ENCODE results near the gene TSSK6.

TSSK6 gene

DNA sequence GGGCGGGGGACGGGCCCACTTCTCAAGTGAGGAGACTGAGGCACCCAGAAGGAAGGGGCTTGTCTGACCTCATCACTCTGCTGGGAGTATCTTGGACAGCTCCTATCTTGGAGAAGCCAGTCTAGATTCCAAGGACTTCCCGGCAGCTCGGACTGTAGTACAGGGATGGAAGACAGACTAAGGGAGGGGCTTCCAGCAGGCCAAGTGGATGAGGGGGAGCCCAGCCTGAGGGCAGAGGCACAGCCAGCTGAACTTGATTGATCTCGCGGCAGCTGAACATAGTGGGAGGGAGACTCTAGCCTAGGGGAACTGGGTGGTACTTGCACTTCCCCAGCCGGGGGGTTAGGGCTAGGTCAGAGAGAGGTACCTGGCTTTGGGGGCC is 23.4 kb upstream of the TSSK6 start:
- Histone ChIP-seq H3K36me3 (ENCODE audit: control insufficient read depth in 5 of 5, insufficient read depth in 5 of 5, low read length in 5 of 5) (peaks cover 0 to 5% (median 3%) of the 10 kb centered on the region in 5 donors), H3K9ac (ENCODE audit: low read length in 5 of 5) (no peak overlapping the region), H3K27ac (ENCODE audit: low read depth, low read length) (no peak overlapping the region), H3K27me3 (ENCODE audit: control insufficient read depth in 5 of 5, insufficient read depth in 4 of 5, low read length in 5 of 5) (peaks cover 23 to 55% (median 52%) of the 10 kb centered on the region in 5 donors), H3K9me3 (ENCODE audit: control insufficient read depth in 5 of 5, low read length in 5 of 5) (no peaks in the 10 kb centered on the region), H3K4me1 (ENCODE audit: control insufficient read depth in 5 of 5, insufficient read depth in 5 of 5, low read length in 5 of 5) (peaks cover 0 to 34% (median 28%) of the 10 kb centered on the region in 5 donors), H3K4me3 (ENCODE audit: low read depth in 1 of 5, low read length in 5 of 5) (no peak overlapping the region)

DNA sequence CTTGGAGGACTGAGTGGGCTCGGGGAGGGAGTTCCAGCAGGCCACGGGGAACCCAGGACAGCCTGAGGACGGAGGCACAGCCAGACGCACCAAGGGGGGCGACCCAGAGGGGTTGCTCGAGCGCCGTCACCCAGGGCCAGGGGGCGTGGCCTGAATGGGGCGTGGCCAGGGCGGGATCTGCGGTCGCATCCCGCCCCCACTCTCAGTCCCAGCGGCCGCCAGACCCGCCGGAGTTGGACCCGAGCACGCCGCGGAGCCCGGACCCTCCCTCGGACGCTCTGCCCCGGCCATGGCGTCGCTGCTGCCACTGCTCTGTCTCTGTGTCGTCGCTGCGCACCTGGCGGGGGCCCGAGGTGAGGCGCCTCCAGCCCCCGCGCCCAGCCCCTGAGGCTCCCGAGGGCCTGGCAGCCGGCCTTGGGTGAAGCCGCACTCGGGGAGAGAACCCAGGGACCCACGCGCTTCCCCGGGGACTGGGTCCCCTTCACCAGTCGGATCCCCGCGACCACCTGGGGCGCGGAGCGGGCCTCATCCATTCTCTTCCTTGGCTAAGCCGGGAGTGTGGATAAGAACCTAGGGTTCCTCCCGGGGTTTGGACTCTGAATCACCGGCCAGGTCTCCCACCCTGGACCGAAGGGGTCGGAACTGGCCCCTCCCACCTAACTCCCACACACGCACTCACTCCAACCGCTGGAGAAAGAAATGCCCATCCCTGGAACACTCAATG is 22.9 kb upstream of the TSSK6 start, which contains the start of gene CILP2:
Gene CILP2 (plus strand): TSS at position 205 of the 724 bp plus-strand sequence. CDS start 85 bp downstream, at position 290.
- H3K27ac ChIP-seq (ENCODE audit: low read depth, low read length), result no peak within 1 kb of the TSS
- peaks cover 23 to 51% (median 48%) of the 10 kb centered on the region in 5 donors for H3K27me3 ChIP-seq (ENCODE audit: control insufficient read depth in 5 of 5, insufficient read depth in 4 of 5, low read length in 5 of 5)
- no peaks in the 10 kb centered on the region for H3K9me3 ChIP-seq (ENCODE audit: control insufficient read depth in 5 of 5, low read length in 5 of 5)
- H3K4me3 ChIP-seq (ENCODE audit: low read depth in 1 of 5, low read length in 5 of 5), result peak within 1 kb of the TSS in 2 of 5 donors; percentile 22 to 55
- no peak within 1 kb of the TSS for H3K9ac ChIP-seq (ENCODE audit: low read length in 5 of 5)
- H3K36me3 ChIP-seq (ENCODE audit: control insufficient read depth in 5 of 5, insufficient read depth in 5 of 5, low read length in 5 of 5), result peaks cover 0 to 5% (median 3%) of the 10 kb centered on the region in 5 donors
- peaks cover 0 to 34% (median 28%) of the 10 kb centered on the region in 5 donors for H3K4me1 ChIP-seq (ENCODE audit: control insufficient read depth in 5 of 5, insufficient read depth in 5 of 5, low read length in 5 of 5)

- Histone ChIP-seq H3K9ac (ENCODE audit: low read length in 5 of 5) (no peak overlapping the region), H3K4me3 (ENCODE audit: low read depth in 1 of 5, low read length in 5 of 5) (peak overlapping the region in 2 of 5 donors; percentile 18 to 55), H3K27me3 (ENCODE audit: control insufficient read depth in 5 of 5, insufficient read depth in 4 of 5, low read length in 5 of 5) (peaks cover 23 to 43% (median 39%) of the 10 kb centered on the region in 5 donors), H3K36me3 (ENCODE audit: control insufficient read depth in 5 of 5, insufficient read depth in 5 of 5, low read length in 5 of 5) (peaks cover 0 to 5% (median 3%) of the 10 kb centered on the region in 5 donors), H3K9me3 (ENCODE audit: control insufficient read depth in 5 of 5, low read length in 5 of 5) (no peaks in the 10 kb centered on the region), H3K27ac (ENCODE audit: low read depth, low read length) (no peak overlapping the region), H3K4me1 (ENCODE audit: control insufficient read depth in 5 of 5, insufficient read depth in 5 of 5, low read length in 5 of 5) (peaks cover 0 to 36% (median 32%) of the 10 kb centered on the region in 5 donors)
These were observed 22.0 kb upstream of the TSSK6 start for GRCh38 chr19:19537075-19538048.

- H3K4me1 ChIP-seq (ENCODE audit: control insufficient read depth in 5 of 5, insufficient read depth in 5 of 5, low read length in 5 of 5), result peaks cover 0 to 32% (median 28%) of the 10 kb centered on the region in 5 donors
- H3K36me3 ChIP-seq (ENCODE audit: control insufficient read depth in 5 of 5, insufficient read depth in 5 of 5, low read length in 5 of 5), result peaks cover 0 to 5% (median 3%) of the 10 kb centered on the region in 5 donors
- peaks cover 10 to 25% (median 21%) of the 10 kb centered on the region in 5 donors for H3K27me3 ChIP-seq (ENCODE audit: control insufficient read depth in 5 of 5, insufficient read depth in 4 of 5, low read length in 5 of 5)
- H3K4me3 ChIP-seq (ENCODE audit: low read depth in 1 of 5, low read length in 5 of 5), result no peak overlapping the region
- no peak overlapping the region for H3K9ac ChIP-seq (ENCODE audit: low read length in 5 of 5)
- H3K27ac ChIP-seq (ENCODE audit: low read depth, low read length), result no peak overlapping the region
- no peaks in the 10 kb centered on the region for H3K9me3 ChIP-seq (ENCODE audit: control insufficient read depth in 5 of 5, low read length in 5 of 5)
These were observed 20.2 kb upstream of the TSSK6 start for GRCh38 chr19:19535311-19536191.

DNA sequence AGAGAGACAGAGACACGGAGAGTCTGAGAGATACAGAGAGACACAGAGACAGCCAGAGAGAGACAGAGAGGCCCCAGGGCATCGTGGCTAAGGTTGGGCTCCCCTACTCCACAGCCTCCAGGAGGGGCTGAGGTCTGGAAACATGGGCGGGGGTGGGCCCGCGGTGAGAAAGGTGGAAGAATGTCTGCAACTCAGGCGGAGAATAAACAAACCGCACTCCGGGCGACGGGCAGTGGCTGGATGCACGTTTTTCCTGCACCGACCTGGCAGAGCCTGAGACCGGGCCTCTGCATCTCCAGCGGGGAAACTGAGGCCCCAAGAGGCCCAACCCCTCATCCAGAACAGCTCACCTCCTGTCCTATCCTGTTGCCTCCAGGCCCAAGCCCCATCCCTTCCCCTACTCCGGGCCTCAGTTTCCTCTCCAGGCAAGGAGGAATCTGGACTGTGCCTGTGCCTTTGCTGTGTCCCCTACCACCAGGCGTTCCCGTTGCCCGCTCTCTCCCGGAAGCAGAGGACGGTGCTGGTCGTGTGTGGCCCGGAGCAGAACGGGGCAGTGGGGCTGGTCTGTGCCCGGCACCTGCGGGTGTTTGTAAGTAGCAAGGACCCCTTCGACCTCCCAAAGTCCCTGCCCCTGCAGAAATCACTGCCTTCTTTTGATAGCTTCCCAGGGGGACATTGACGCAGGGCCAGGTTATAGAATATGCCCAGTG is 19.4 kb upstream of the TSSK6 start:
- Histone ChIP-seq H3K4me3 (ENCODE audit: low read depth in 1 of 5, low read length in 5 of 5) (no peak overlapping the region), H3K9me3 (ENCODE audit: control insufficient read depth in 5 of 5, low read length in 5 of 5) (no peaks in the 10 kb centered on the region), H3K9ac (ENCODE audit: low read length in 5 of 5) (no peak overlapping the region), H3K27me3 (ENCODE audit: control insufficient read depth in 5 of 5, insufficient read depth in 4 of 5, low read length in 5 of 5) (peaks cover 6 to 21% (median 16%) of the 10 kb centered on the region in 5 donors), H3K4me1 (ENCODE audit: control insufficient read depth in 5 of 5, insufficient read depth in 5 of 5, low read length in 5 of 5) (peaks cover 0 to 26% (median 23%) of the 10 kb centered on the region in 5 donors), H3K36me3 (ENCODE audit: control insufficient read depth in 5 of 5, insufficient read depth in 5 of 5, low read length in 5 of 5) (peaks cover 0 to 5% (median 3%) of the 10 kb centered on the region in 5 donors), H3K27ac (ENCODE audit: low read depth, low read length) (no peak overlapping the region)

DNA sequence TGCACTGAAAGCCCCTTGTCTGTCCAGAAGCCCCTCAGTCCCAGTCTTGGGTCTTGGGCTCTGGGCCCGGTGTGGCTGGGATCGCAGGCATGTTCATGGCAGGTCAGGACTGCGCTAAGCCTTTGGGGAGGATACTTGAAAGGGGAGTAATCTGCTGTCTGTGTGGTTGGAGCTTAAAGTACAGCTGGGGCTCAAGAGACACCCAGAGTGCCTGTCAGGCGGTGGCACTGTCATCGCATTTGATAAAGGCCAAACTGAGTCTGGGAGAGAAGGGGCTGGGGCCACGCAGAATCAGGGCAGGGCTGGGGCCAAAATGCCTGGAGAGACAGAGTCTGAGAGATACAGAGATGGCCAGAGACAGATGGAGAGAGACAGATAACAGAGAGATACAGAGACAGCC is 18.5 kb upstream of the TSSK6 start:
- no peaks in the 10 kb centered on the region for H3K9me3 ChIP-seq (ENCODE audit: control insufficient read depth in 5 of 5, low read length in 5 of 5)
- peaks cover 0 to 24% (median 23%) of the 10 kb centered on the region in 5 donors for H3K4me1 ChIP-seq (ENCODE audit: control insufficient read depth in 5 of 5, insufficient read depth in 5 of 5, low read length in 5 of 5)
- peaks cover 0 to 11% (median 8%) of the 10 kb centered on the region in 5 donors for H3K36me3 ChIP-seq (ENCODE audit: control insufficient read depth in 5 of 5, insufficient read depth in 5 of 5, low read length in 5 of 5)
- H3K27ac ChIP-seq (ENCODE audit: low read depth, low read length), result no peak overlapping the region
- H3K4me3 ChIP-seq (ENCODE audit: low read depth in 1 of 5, low read length in 5 of 5), result no peak overlapping the region
- H3K9ac ChIP-seq (ENCODE audit: low read length in 5 of 5), result no peak overlapping the region
- peaks cover 5 to 15% (median 10%) of the 10 kb centered on the region in 5 donors for H3K27me3 ChIP-seq (ENCODE audit: control insufficient read depth in 5 of 5, insufficient read depth in 4 of 5, low read length in 5 of 5)

DNA sequence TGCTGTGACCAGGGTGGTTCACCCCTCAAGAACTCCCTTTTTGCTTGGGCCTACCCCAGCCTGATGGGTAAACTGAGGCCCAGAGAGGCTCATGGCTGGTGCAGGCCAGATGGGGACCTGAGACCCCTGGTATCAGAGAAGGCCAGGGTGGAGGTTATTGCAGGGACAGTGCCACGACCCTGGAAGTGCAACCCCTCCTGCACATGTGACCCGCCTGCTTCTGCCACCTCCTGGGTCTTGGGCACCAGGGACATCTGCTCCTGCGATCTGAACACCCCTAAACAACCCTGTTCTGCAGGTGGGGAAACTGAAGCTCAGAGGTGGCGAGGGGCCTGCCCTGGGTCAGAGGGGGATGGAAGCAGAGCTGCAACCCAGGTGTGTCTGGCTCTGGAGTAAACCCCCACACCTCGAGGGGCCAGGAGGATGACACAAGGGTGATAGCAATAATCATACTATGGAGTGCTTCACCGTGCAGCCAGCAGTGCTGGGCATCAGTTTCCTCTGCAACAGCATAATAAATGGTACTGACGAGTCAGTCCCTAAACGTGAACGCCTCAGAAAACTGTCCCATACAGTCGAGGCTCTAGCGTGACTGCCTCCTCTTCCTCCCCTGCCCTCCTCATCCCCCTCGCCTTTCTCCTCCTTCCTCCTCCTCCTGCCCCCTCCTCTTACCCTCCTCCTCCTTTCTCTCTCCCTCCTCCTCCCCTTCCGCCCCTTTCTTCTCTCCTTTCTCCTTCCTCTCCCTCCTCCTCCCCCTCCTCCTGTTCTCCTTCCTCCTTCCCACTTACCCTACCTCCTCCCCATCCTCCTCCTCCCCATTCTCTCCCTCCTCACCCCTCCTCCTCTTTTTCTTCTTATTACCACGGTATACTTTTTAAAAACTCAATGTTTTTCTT is 17.7 kb upstream of the TSSK6 start:
- peaks cover 0 to 17% (median 13%) of the 10 kb centered on the region in 5 donors for H3K36me3 ChIP-seq (ENCODE audit: control insufficient read depth in 5 of 5, insufficient read depth in 5 of 5, low read length in 5 of 5)
- no peak overlapping the region for H3K4me3 ChIP-seq (ENCODE audit: low read depth in 1 of 5, low read length in 5 of 5)
- peaks cover 0 to 9% (median 6%) of the 10 kb centered on the region in 5 donors for H3K27me3 ChIP-seq (ENCODE audit: control insufficient read depth in 5 of 5, insufficient read depth in 4 of 5, low read length in 5 of 5)
- H3K9me3 ChIP-seq (ENCODE audit: control insufficient read depth in 5 of 5, low read length in 5 of 5), result no peaks in the 10 kb centered on the region
- H3K27ac ChIP-seq (ENCODE audit: low read depth, low read length), result no peak overlapping the region
- H3K9ac ChIP-seq (ENCODE audit: low read length in 5 of 5), result no peak overlapping the region
- peaks cover 0 to 18% (median 15%) of the 10 kb centered on the region in 5 donors for H3K4me1 ChIP-seq (ENCODE audit: control insufficient read depth in 5 of 5, insufficient read depth in 5 of 5, low read length in 5 of 5)

DNA sequence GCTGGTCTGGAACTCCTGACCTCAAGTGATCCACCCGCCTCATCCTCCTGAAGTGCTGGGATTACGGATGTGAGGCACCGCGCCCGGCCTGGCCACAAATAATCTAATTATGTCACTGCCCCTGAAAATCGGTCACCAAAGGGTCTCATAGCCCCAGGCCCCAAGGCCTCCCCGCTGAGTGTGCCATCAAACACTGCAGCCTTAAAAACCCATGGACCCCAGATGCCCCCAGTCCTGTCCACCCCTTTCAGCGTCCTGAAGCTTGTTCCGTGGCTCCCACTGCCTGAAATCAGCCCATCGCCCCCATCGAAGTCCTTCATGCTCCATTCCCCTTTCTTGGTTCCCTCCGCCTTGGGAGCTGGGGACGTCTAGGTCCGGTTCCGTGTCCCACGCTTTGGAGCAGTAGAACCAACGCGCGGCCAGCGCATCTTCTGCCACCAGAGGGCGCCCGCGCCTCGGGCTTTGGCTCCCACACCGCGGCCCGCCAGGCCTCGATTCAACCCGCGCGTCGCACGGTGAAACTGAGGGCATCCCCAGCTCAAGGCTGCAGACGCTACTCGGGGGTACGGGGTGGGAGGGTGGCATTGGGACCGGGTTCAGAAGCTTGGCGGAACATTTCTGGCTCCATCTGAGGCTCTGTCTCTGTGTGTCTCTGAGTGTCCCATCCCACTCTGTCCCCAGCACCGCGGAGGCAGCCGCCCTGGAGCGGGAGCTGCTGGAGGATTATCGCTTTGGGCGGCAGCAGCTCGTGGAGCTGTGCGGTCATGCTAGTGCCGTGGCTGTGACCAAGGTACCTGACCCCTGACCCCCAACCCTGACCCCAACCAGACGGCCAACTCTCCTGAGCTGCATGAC is 16.8 kb upstream of the TSSK6 start:
- Histone ChIP-seq H3K9ac (ENCODE audit: low read length in 5 of 5) (no peak overlapping the region), H3K4me1 (ENCODE audit: control insufficient read depth in 5 of 5, insufficient read depth in 5 of 5, low read length in 5 of 5) (peaks cover 0 to 10% (median 7%) of the 10 kb centered on the region in 5 donors), H3K36me3 (ENCODE audit: control insufficient read depth in 5 of 5, insufficient read depth in 5 of 5, low read length in 5 of 5) (peaks cover 0 to 25% (median 22%) of the 10 kb centered on the region in 5 donors), H3K4me3 (ENCODE audit: low read depth in 1 of 5, low read length in 5 of 5) (no peak overlapping the region), H3K27ac (ENCODE audit: low read depth, low read length) (no peak overlapping the region), H3K9me3 (ENCODE audit: control insufficient read depth in 5 of 5, low read length in 5 of 5) (no peaks in the 10 kb centered on the region), H3K27me3 (ENCODE audit: control insufficient read depth in 5 of 5, insufficient read depth in 4 of 5, low read length in 5 of 5) (peaks cover 0 to 1% (median 0%) of the 10 kb centered on the region in 5 donors)
